ENCODE results near the gene MAP4K4.

MAP4K4 gene

DNA sequence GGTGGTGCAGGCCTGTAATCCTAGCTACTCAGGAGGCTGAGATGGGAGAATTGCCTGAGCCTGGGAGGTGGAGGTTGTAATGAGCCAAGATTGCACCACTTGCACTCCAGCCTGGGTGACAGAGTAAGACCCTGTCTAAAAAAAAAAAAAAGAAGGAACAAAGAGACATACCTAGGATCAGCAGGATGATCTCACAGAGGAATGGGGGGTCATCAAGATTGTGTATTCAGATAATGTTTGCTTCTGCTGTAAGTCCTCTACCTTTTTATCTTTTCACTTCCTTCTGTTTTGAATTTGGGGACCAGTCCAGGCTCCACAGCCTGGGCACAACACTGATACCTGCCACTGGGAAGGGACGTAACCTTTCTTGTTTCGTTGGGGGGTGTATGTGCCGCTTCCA, 53.2 kb downstream of the MAP4K4 start:
- TF ChIP-seq ZNF274 (IDR thresholded peaks at IDR 0.05; ENCODE audit: low read depth, low read length) (no peak), SUZ12 (IDR thresholded peaks at IDR 0.05; ENCODE audit: extremely low read depth, insufficient read depth, insufficient read length) (no peak), YY1 (IDR thresholded peaks at IDR 0.05; ENCODE audit: insufficient read depth, insufficient read length) (no peak)
- no peak for DNase-seq (ENCODE audit: low read depth, low spot score)

DNA sequence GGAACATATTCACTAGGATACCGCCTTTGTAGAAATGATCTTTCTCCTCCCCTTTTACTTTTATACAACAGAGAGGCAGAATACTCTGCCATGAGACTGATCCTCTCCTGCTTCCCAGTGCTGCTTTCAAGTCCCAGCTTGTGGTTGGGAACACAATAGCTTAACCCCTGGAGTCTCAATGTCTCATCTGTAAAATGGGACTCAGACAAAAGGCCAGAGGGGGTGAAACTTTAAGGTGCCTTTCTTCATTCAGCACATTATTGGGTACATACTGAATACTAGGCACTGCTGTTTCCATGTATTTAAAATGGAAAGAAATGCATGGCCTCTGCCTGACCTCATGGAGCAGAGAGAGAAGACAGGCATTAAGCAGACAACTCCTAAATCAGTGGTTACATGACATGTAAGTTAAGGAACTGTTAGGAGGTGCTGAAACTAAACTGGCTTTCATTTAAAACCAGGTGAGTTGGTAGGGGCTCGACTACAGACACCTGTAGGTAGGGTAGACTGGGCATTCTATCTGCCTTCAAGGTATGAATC, 53.8 kb downstream of the MAP4K4 start:
- peaks cover 15% of the 10 kb centered on the region for H3K4me1 ChIP-seq (ENCODE audit: insufficient read depth, insufficient read length)
- H3K27me3 ChIP-seq (ENCODE audit: insufficient read depth, insufficient read length), result no peaks in the 10 kb centered on the region
- TF ChIP-seq YY1 (IDR thresholded peaks at IDR 0.05; ENCODE audit: insufficient read depth, insufficient read length) (no peak), ZNF274 (IDR thresholded peaks at IDR 0.05; ENCODE audit: low read depth, low read length) (no peak), SUZ12 (IDR thresholded peaks at IDR 0.05; ENCODE audit: extremely low read depth, insufficient read depth, insufficient read length) (no peak)
- no peak for DNase-seq (ENCODE audit: low read depth, low spot score)
- H3K9ac ChIP-seq (ENCODE audit: insufficient read length, low read depth), result no peak overlapping the region
- H3K36me3 ChIP-seq (ENCODE audit: insufficient read depth, insufficient read length, low read length), result no peaks in the 10 kb centered on the region
- H3K4me3 ChIP-seq (ENCODE audit: insufficient read length, low read depth), result no peak overlapping the region
- H3K9me3 ChIP-seq (ENCODE audit: insufficient read depth, low read length), result no peaks in the 10 kb centered on the region

More for the DNA sequence above, 53.2 kb downstream of the MAP4K4 start:
- Histone ChIP-seq H3K4me3 (ENCODE audit: insufficient read length, low read depth) (no peak overlapping the region), H3K36me3 (ENCODE audit: insufficient read depth, insufficient read length, low read length) (no peaks in the 10 kb centered on the region), H3K27me3 (ENCODE audit: insufficient read depth, insufficient read length) (no peaks in the 10 kb centered on the region), H3K4me1 (ENCODE audit: insufficient read depth, insufficient read length) (peaks cover 15% of the 10 kb centered on the region), H3K9me3 (ENCODE audit: insufficient read depth, low read length) (no peaks in the 10 kb centered on the region), H3K9ac (ENCODE audit: insufficient read length, low read depth) (no peak overlapping the region)

DNA sequence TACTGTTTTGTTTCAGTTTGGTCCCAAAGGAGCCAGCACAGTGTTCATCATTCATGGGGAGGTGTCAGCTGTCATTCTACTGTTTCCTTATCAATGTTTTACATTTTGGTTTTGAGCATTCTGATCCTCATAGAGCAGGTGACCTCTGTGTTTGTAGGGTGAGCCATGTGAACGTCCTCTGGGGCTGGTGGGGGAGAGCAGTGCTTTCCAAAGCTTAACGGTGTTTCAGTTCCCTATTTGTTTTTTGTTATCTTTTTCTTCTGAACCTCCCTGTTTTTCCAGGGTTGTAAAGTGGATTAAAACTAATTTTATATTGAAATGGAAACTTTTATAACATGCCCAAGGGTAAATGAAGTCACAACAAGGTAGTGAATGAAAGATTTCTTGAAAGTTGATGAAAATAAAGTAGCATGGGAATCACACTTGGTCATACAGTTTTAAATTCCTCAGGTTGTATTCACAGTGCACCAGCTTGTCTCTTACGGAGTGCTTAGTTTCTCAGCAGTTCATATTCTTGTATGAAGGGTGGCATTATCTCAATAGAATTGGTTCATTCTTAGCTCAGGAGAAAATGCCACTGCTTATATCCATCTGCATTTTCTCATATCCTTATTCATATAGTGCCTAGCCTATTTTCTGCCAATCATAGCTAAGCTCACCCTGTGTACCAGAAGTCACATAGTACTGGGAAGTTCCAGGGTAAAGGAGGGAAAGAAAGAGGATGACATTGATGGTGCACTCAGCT, 54.5 kb downstream of the MAP4K4 start:
- H3K27me3 ChIP-seq (ENCODE audit: insufficient read depth, insufficient read length), result no peaks in the 10 kb centered on the region
- no peak overlapping the region for H3K4me3 ChIP-seq (ENCODE audit: insufficient read length, low read depth)
- H3K36me3 ChIP-seq (ENCODE audit: insufficient read depth, insufficient read length, low read length), result no peaks in the 10 kb centered on the region
- TF ChIP-seq SUZ12 (IDR thresholded peaks at IDR 0.05; ENCODE audit: extremely low read depth, insufficient read depth, insufficient read length) (no peak), ZNF274 (IDR thresholded peaks at IDR 0.05; ENCODE audit: low read depth, low read length) (no peak), YY1 (IDR thresholded peaks at IDR 0.05; ENCODE audit: insufficient read depth, insufficient read length) (no peak)
- H3K4me1 ChIP-seq (ENCODE audit: insufficient read depth, insufficient read length), result peaks cover 15% of the 10 kb centered on the region
- H3K9me3 ChIP-seq (ENCODE audit: insufficient read depth, low read length), result no peaks in the 10 kb centered on the region
- no peak overlapping the region for H3K9ac ChIP-seq (ENCODE audit: insufficient read length, low read depth)
- DNase-seq (ENCODE audit: low read depth, low spot score), result no peak

DNA sequence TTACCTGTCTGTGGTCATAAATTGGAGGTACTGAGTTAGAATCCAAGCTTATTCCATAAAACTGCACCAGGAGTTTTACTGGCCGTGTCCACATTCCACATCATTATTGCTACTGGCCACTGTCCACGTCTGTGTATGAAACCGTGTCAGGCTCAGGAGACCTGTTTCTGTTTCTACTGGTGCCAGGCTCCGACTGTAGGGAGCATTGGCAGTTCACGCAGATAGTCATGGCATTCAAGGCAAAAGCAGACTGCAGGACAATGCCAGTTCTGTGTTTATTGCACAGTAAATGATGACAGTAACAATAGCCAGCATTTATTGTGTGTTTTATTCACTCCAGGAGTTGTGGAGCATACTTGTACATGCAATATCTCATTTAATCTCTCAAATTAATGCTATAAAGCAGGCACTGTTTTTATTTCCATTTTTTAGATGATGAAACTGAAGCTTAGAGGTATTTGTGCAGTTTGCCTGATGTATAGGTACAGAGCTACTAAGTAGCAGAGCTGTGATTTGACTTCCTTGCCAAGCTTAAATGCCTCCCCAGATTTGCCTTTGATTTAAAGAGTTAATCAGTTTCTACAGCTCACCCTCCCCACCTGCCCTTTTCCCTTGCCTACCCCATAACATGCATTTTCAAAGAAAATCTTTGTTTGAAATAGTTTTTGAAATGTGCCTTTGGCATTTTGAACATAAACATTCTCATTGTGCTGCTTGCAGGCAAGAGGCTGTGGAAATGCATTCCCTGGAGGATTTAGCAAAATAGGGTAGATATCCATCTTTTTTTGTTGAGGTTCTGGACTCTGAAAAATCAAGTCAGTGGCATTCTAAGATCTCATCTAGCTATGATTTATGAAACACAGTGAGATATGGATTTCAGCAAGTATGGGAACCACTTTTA, 55.5 kb downstream of the MAP4K4 start:
- Histone ChIP-seq H3K4me1 (ENCODE audit: insufficient read depth, insufficient read length) (peaks cover 15% of the 10 kb centered on the region), H3K4me3 (ENCODE audit: insufficient read length, low read depth) (no peak overlapping the region), H3K36me3 (ENCODE audit: insufficient read depth, insufficient read length, low read length) (no peaks in the 10 kb centered on the region), H3K27me3 (ENCODE audit: insufficient read depth, insufficient read length) (no peaks in the 10 kb centered on the region), H3K9ac (ENCODE audit: insufficient read length, low read depth) (no peak overlapping the region), H3K9me3 (ENCODE audit: insufficient read depth, low read length) (no peaks in the 10 kb centered on the region)
- TF ChIP-seq ZNF274 (IDR thresholded peaks at IDR 0.05; ENCODE audit: low read depth, low read length), result no peak
- TF ChIP-seq YY1 (IDR thresholded peaks at IDR 0.05; ENCODE audit: insufficient read depth, insufficient read length), result no peak
- no peak for TF ChIP-seq SUZ12 (IDR thresholded peaks at IDR 0.05; ENCODE audit: extremely low read depth, insufficient read depth, insufficient read length)
- DNase-seq (ENCODE audit: low read depth, low spot score), result no peak

DNA sequence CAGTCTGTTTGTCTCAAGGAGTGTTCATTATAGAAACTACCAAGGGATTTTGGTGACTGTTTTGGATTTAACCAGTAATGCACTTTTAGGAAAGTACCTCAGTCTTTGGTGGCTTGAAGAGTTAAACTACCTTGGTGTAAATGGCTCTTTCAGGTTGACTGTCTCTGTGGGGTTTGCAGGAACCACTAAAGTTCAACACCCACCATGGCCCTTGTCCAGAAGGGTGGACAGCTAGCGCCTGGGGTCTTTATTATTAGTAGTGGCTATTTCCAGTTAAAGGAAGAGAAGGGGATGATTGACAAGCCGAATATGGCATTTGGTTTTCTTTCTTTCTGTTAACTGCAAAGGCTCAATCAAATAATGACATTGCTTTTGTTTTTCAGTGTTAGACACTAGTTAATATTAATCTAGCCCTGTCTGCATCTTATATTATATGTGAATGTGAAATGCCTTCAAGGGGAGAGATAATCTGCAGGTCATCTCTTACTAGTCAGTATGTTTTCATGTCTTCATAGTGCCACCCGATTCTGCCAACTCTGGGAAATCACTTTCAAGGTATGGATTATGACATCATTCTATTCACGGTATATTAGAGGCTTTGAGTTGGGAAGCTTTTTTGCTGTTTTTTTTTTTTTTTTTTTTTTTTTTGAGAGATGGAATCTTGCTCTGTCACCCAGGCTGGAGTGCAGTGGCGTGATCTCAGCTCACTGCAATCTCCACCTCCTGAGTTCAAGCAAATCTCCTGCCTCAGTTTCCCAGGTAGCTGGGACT, 56.4 kb downstream of the MAP4K4 start:
- TF ChIP-seq YY1 (IDR thresholded peaks at IDR 0.05; ENCODE audit: insufficient read depth, insufficient read length) (no peak), ZNF274 (IDR thresholded peaks at IDR 0.05; ENCODE audit: low read depth, low read length) (no peak), SUZ12 (IDR thresholded peaks at IDR 0.05; ENCODE audit: extremely low read depth, insufficient read depth, insufficient read length) (no peak)
- H3K9me3 ChIP-seq (ENCODE audit: insufficient read depth, low read length), result peaks cover 6% of the 10 kb centered on the region; the same call in 1 of the 2 replicates
- H3K9ac ChIP-seq (ENCODE audit: insufficient read length, low read depth), result no peak overlapping the region
- H3K36me3 ChIP-seq (ENCODE audit: insufficient read depth, insufficient read length, low read length), result no peaks in the 10 kb centered on the region
- no peaks in the 10 kb centered on the region for H3K27me3 ChIP-seq (ENCODE audit: insufficient read depth, insufficient read length)
- H3K4me3 ChIP-seq (ENCODE audit: insufficient read length, low read depth), result no peak overlapping the region
- no peak for DNase-seq (ENCODE audit: low read depth, low spot score)
- H3K4me1 ChIP-seq (ENCODE audit: insufficient read depth, insufficient read length), result peaks cover 15% of the 10 kb centered on the region

DNA sequence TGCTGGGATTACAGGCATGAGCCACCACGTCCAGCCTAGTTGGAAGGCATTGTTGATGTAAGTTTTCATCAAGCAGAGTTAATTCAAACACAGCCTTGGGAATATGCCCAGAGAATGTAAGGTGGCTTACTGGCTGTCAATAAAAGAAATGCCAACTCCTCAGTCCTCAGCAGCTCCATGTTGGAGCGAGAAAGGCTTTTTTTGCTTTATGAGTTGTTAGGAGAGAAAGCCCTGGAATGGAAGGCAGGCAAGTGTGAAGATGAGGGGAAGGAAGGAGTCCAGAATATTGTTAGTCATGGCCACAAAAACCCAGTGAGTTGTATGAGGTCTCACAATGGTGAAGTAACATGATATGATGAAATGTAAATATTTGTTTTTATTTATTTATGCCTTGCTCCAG, 57.1 kb downstream of the MAP4K4 start:
- no peak for DNase-seq (ENCODE audit: low read depth, low spot score)
- Histone ChIP-seq H3K27me3 (ENCODE audit: insufficient read depth, insufficient read length) (no peaks in the 10 kb centered on the region), H3K36me3 (ENCODE audit: insufficient read depth, insufficient read length, low read length) (no peaks in the 10 kb centered on the region), H3K4me1 (ENCODE audit: insufficient read depth, insufficient read length) (peaks cover 15% of the 10 kb centered on the region), H3K9me3 (ENCODE audit: insufficient read depth, low read length) (peaks cover 6% of the 10 kb centered on the region; the same call in 1 of the 2 replicates), H3K4me3 (ENCODE audit: insufficient read length, low read depth) (no peak overlapping the region), H3K9ac (ENCODE audit: insufficient read length, low read depth) (no peak overlapping the region)
- TF ChIP-seq ZNF274 (IDR thresholded peaks at IDR 0.05; ENCODE audit: low read depth, low read length) (no peak), SUZ12 (IDR thresholded peaks at IDR 0.05; ENCODE audit: extremely low read depth, insufficient read depth, insufficient read length) (no peak), YY1 (IDR thresholded peaks at IDR 0.05; ENCODE audit: insufficient read depth, insufficient read length) (no peak)
